Measurements from ENCODE around the gene SNX10. TPM values are rescaled to one million over a fixed set of nuclear protein-coding genes. Genes with fewer than 3 reads are reported as not detected.

SNX10 gene
- total and polyA plus RNA-seq, 8 donors: 0.58 to 55.0 (median 3.0) TPM; not detected in 2

GRCh38 chr7:26419198-26419597 is 127.5 kb downstream of the SNX10 start:
- no peaks in the 10 kb centered on the region for H3K36me3 ChIP-seq
- H3K4me3 ChIP-seq: no peak overlapping the region
- no peak for DNase-seq
- WGBS, 5 donors: 73 to 83% (median 74%) methylated on average over 3 of the region's 3 CpGs
- intact Hi-C loops (cut with DNase I; ENCODE audit: low total_unique reads): no loop called here
- H3K27ac ChIP-seq: no peak overlapping the region
- H3K27me3 ChIP-seq: no peaks in the 10 kb centered on the region
- TF ChIP-seq POLR2A (IDR thresholded peaks at IDR 0.05) (no peak), POLR2AphosphoS5 (IDR thresholded peaks at IDR 0.05) (no peak)
- no peaks in the 10 kb centered on the region for H3K9me3 ChIP-seq
- H3K4me1 ChIP-seq: no peaks in the 10 kb centered on the region

GRCh38 chr7:26420422-26421019 is 128.9 kb downstream of the SNX10 start:
- intact Hi-C loops (cut with DNase I; ENCODE audit: low total_unique reads): no loop called here
- no peak overlapping the region for H3K4me3 ChIP-seq
- H3K4me1 ChIP-seq: no peaks in the 10 kb centered on the region
- no peaks in the 10 kb centered on the region for H3K36me3 ChIP-seq
- H3K27me3 ChIP-seq: no peaks in the 10 kb centered on the region
- 52 to 73% (median 61%) methylated on average over 5 of the region's 5 CpGs for WGBS, 5 donors
- H3K27ac ChIP-seq: no peak overlapping the region
- no peak for DNase-seq
- no peaks in the 10 kb centered on the region for H3K9me3 ChIP-seq
- TF ChIP-seq EP300 (IDR thresholded peaks at IDR 0.05) (no peak), POLR2AphosphoS5 (IDR thresholded peaks at IDR 0.05) (no peak), CTCF (IDR thresholded peaks at IDR 0.05) (no peak), POLR2A (IDR thresholded peaks at IDR 0.05) (no peak)

- WGBS, 5 donors: 88 to 97% (median 93%) methylated on average over 5 of the region's 5 CpGs
- H3K27me3 ChIP-seq: no peaks in the 10 kb centered on the region
- intact Hi-C loops (cut with DNase I; ENCODE audit: low total_unique reads): no loop called here
Measured at GRCh38 chr7:26422761-26423160, 131.1 kb downstream of the SNX10 start.

GRCh38 chr7:26423436-26423835 is 131.8 kb downstream of the SNX10 start:
- H3K4me3 ChIP-seq: no peak overlapping the region

More at GRCh38 chr7:26422761-26423160, 131.1 kb downstream of the SNX10 start:
- Histone ChIP-seq H3K9me3 (no peaks in the 10 kb centered on the region), H3K36me3 (no peaks in the 10 kb centered on the region), H3K4me3 (no peak overlapping the region), H3K4me1 (no peaks in the 10 kb centered on the region), H3K27ac (no peak overlapping the region)
- no peak for DNase-seq
- no peak for TF ChIP-seq EP300 (IDR thresholded peaks at IDR 0.05)
- TF ChIP-seq CTCF (IDR thresholded peaks at IDR 0.05): no peak
- no peak for TF ChIP-seq POLR2AphosphoS5 (IDR thresholded peaks at IDR 0.05)
- TF ChIP-seq POLR2A (IDR thresholded peaks at IDR 0.05): no peak

More at GRCh38 chr7:26423436-26423835, 131.8 kb downstream of the SNX10 start:
- DNase-seq: no peak
- intact Hi-C loops (cut with DNase I; ENCODE audit: low total_unique reads): no loop called here
- Histone ChIP-seq H3K9me3 (no peaks in the 10 kb centered on the region), H3K4me1 (no peaks in the 10 kb centered on the region), H3K27me3 (no peaks in the 10 kb centered on the region), H3K36me3 (no peaks in the 10 kb centered on the region), H3K27ac (no peak overlapping the region)
- TF ChIP-seq POLR2A (IDR thresholded peaks at IDR 0.05): no peak
- no peak for TF ChIP-seq POLR2AphosphoS5 (IDR thresholded peaks at IDR 0.05)
- TF ChIP-seq EP300 (IDR thresholded peaks at IDR 0.05): no peak
- TF ChIP-seq CTCF (IDR thresholded peaks at IDR 0.05): no peak
- WGBS, 5 donors: 64 to 100% (median 90%) methylated on average over 1 of the region's 1 CpG

Other genes with a start within 250 kb of the SNX10 start
- gene NFE2L3, start 139.7 kb upstream of the SNX10 start, total RNA-seq: 1 to 10 TPM in 4 of 5 donors, not detected in 1; 4.9 to 7.7 (median 5.8) TPM
- gene NFE2L3, start 139.7 kb upstream of the SNX10 start, polyA plus RNA-seq: 1 to 10 TPM; 1.4 to 4.4 (median 2.2) TPM
- 100 to 1,000 TPM; 142 to 316 (median 249) TPM for gene HNRNPA2B1, start 91.1 kb upstream of the SNX10 start, total RNA-seq
- gene HNRNPA2B1, start 91.1 kb upstream of the SNX10 start, polyA plus RNA-seq: 100 to 1,000 TPM; 391 to 464 (median 413) TPM
- 100 to 1,000 TPM in 2 of 5 donors, 10 to 100 TPM in 3; 21.4 to 156 (median 58.9) TPM for gene CBX3, start 90.1 kb upstream of the SNX10 start, total RNA-seq
- 100 to 1,000 TPM in 1 of 3 donors, 10 to 100 TPM in 2; 73.3 to 115 (median 79.1) TPM for gene CBX3, start 90.1 kb upstream of the SNX10 start, polyA plus RNA-seq